PC-3 (cell line): ENCODE measurements around the gene CZIB.
"Not testable (repeated sequence)": the region's sequence is repeated elsewhere in the genome, so short reads cannot be mapped to it uniquely, and the experiment has no call there.

Experiments used
- EZH2 ChIP-seq: fragments of 300-600 bp; sonication (generic); IDR thresholded peaks from one replicate; pipeline ENCODE4 v1.6.1; 2017; ENCODE audit warnings: antibody characterized with exemption, mild to moderate bottlenecking, low read length; ENCODE audit not compliant: unreplicated experiment
- TF ChIP-seq, protein P1 (sequence below): fragments of 300-600 bp; sonication (generic); conservative IDR thresholded peaks from 2 replicates; pipeline ENCODE4 v1.5.1; 2017; ENCODE audit warnings: antibody characterized with exemption, low read depth, mild to moderate bottlenecking, low read length

DNA sequence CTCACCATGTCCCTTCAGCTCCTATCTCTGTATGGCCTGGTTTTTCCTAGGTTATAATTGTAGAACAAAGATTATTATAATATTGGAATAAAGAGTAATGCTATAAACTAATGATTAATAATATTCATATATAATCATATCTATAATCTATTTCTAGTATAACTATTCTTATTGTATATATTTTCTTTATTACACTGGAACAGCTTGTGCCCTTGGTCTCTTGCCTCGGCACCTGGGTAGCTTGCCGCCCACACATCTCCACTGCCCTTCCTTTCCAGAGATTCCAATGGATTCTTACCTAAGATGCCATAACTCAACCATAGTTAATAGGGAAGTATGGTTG, 34.5 kb downstream of the CZIB start:
- TF ChIP-seq, protein P1, sequence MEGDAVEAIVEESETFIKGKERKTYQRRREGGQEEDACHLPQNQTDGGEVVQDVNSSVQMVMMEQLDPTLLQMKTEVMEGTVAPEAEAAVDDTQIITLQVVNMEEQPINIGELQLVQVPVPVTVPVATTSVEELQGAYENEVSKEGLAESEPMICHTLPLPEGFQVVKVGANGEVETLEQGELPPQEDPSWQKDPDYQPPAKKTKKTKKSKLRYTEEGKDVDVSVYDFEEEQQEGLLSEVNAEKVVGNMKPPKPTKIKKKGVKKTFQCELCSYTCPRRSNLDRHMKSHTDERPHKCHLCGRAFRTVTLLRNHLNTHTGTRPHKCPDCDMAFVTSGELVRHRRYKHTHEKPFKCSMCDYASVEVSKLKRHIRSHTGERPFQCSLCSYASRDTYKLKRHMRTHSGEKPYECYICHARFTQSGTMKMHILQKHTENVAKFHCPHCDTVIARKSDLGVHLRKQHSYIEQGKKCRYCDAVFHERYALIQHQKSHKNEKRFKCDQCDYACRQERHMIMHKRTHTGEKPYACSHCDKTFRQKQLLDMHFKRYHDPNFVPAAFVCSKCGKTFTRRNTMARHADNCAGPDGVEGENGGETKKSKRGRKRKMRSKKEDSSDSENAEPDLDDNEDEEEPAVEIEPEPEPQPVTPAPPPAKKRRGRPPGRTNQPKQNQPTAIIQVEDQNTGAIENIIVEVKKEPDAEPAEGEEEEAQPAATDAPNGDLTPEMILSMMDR = not testable (repeated sequence)
- TF ChIP-seq EZH2 = not testable (repeated sequence)
